Spleen (tissue), 11 donors: ENCODE data around the gene OTUD3. TPM values are rescaled to one million over a fixed set of nuclear protein-coding genes. Genes with fewer than 3 reads are reported as not detected.

Source experiments
- DNase-seq: peaks from one replicate; pipeline ENCODE4 v3.0.0-alpha.2; 2020
- H3K27ac ChIP-seq, 8 donors: fragments of 200-600 bp; sonication (generic) in 7 of 8; 1 replicate in 4 of 8; 2 replicates in 4 of 8; pipeline versions ENCODE4 v1.5.0 to v1.8.0; 2016 to 2021; ENCODE audit warnings: inconsistent platforms in 4 of 8, mild to moderate bottlenecking in 4 of 8, moderate library complexity in 1 of 8
- H3K27me3 ChIP-seq, 7 donors: fragments of 200-600 bp; sonication (generic) in 6 of 7; replicated peaks in 1 of 7; 1 replicate in 4 of 7; 2 replicates in 3 of 7; pipeline versions ENCODE4 v1.5.0 to v1.8.0; 2016 to 2021; ENCODE audit warnings: inconsistent platforms in 3 of 7, mild to moderate bottlenecking in 1 of 7
- H3K36me3 ChIP-seq, 6 donors: fragments of 200-600 bp; sonication (generic) in 5 of 6; 1 replicate in 4 of 6; 2 replicates in 2 of 6; pipeline versions ENCODE4 v1.5.0 to v1.8.0; 2016 to 2021; ENCODE audit warnings: inconsistent platforms in 2 of 6
- H3K4me1 ChIP-seq, 6 donors: fragments of 200-600 bp; sonication (generic) in 5 of 6; 1 replicate in 3 of 6; 2 replicates in 3 of 6; pipeline versions ENCODE4 v1.5.0 to v1.8.0; 2016 to 2021; ENCODE audit warnings: inconsistent platforms in 3 of 6
- H3K4me3 ChIP-seq, 8 donors: fragments of 200-600 bp; sonication (generic) in 7 of 8; 1 replicate in 4 of 8; 2 replicates in 4 of 8; pipeline versions ENCODE4 v1.5.0 to v1.8.0; 2016 to 2021; ENCODE audit warnings: inconsistent platforms in 4 of 8, mild to moderate bottlenecking in 4 of 8, moderate library complexity in 2 of 8
- H3K9me3 ChIP-seq, 8 donors: fragments of 200-600 bp; sonication (generic) in 7 of 8; 1 replicate in 4 of 8; 2 replicates in 4 of 8; pipeline versions ENCODE4 v1.5.0 to v1.8.0; 2016 to 2021; ENCODE audit warnings: inconsistent platforms in 4 of 8
- CTCF ChIP-seq, 11 experiments: fragments of 200-600 bp in 7 of 11; fragments of 450-650 bp in 4 of 11; sonication (generic) in 4 of 11; IDR thresholded peaks in 8 of 11; conservative IDR thresholded peaks in 3 of 11; 1 replicate in 7 of 11; 2 replicates in 4 of 11; pipeline versions ENCODE4 v1.4.0 to v1.8.0; 2016 to 2021; ENCODE audit warnings: antibody characterized with exemption in 11 of 11, inconsistent platforms in 4 of 11, mild to moderate bottlenecking in 1 of 11
- POLR2A ChIP-seq, 3 donors: fragments of 450-650 bp; IDR thresholded peaks; one replicate each; pipeline ENCODE4 v1.5.1; 2017; ENCODE audit warnings: antibody characterized with exemption in 3 of 3, mild to moderate bottlenecking in 1 of 3
- POLR2AphosphoS5 ChIP-seq, 3 donors: sonication (generic); formaldehyde crosslinking; IDR thresholded peaks; one replicate each; pipeline ENCODE4 v1.5.1; 2017; ENCODE audit warnings: antibody characterized with exemption in 3 of 3
- WGBS, 5 donors: extraction: QIAGEN DNeasy Blood & Tissue Kit in 3 of 5; methylation state at CpG; one replicate each; pipeline versions ENCODE4 v1.1.5 to v1.1.7; 2013 to 2018; 5-methylcytosine and 5-hydroxymethylcytosine counted together
- intact Hi-C: fragments of 100-400 bp; cut with DNase I; formaldehyde crosslinking; loops from one replicate; pipeline ENCODE4 v1.15.0; 2023; ENCODE audit warnings: low total_unique reads
- polyA plus RNA-seq, 3 donors: library from polyadenylated mRNA; stranded (reverse); fragments of 200-250 nt; gene quantifications; one replicate each; pipeline ENCODE4 v1.2.1, GENCODE V29; 2013
- total RNA-seq, 7 donors: library from RNA; depleted of rRNA in 3 of 7; stranded (reverse); fragments of >200 nt in 3 of 7; fragmentation: NEBNext Ultra II Directional in 4 of 7; extraction: Animal tissue kit (Norgen Biotek cat#: 25700) in 4 of 7; gene quantifications; one replicate each; pipeline versions ENCODE4 v1.1.0 to v1.2.1, GENCODE V29; 2016 to 2021
- donor health status: healthy with polysubstance abuse.
- donor health status: DM: no; HTN: no; CAD: no; lungs with moderate emphysema.
- donor health status: DM: no; HTN: no; CAD: no.
- donor health status: Bipolar disorder and iron deficiency.
- donor health status: healthy.
- donor health status: DM: no; HTN: no; CAD: no.
- donor health status: DM: yes; HTN: yes; CAD: no.

Gene OTUD3
- total and polyA plus RNA-seq, 10 donors, result 1.5 to 14.0 (median 6.7) TPM

GRCh38 chr1:19859876-19860275, 22.3 kb upstream of the OTUD3 start:
- intact Hi-C loops, result no loop called here
- DNase-seq, result no peak
- Histone ChIP-seq H3K4me1 (no peaks in the 10 kb centered on the region), H3K9me3 (peaks cover 0 to 15% (median 8%) of the 10 kb centered on the region in 8 donors), H3K27me3 (peaks cover 0 to 32% (median 0%) of the 10 kb centered on the region in 7 donors), H3K27ac (no peak overlapping the region), H3K36me3 (no peaks in the 10 kb centered on the region), H3K4me3 (no peak overlapping the region)
- 61 to 88% (median 73%) methylated on average over 2 of the region's 2 CpGs for WGBS, 5 donors
- TF ChIP-seq POLR2AphosphoS5 (IDR thresholded peaks at IDR 0.05) (no peak), POLR2A (IDR thresholded peaks at IDR 0.05) (no peak)

DNA sequence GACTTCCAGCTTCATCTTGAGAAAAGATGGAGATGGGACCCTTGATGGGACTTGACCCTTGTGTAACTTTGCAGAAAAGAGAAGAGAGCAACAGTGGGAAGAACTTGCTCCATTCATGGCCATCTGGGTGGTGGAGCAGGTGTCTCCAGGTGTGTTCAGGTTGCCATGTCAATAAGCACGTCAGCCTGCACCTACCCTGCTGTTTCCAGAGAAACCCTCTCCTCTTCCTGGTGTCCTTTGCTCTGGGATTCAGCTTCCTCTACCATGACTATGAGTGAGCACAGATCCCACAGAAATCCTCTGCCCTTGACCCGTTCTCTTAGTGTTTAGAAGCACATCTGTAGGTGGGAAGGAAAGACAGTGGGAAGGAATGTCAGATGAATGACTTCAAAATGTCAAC, 21.8 kb upstream of the OTUD3 start:
- peaks cover 0 to 32% (median 0%) of the 10 kb centered on the region in 7 donors for H3K27me3 ChIP-seq
- intact Hi-C loops, result no loop called here
- no peaks in the 10 kb centered on the region for H3K36me3 ChIP-seq
- H3K9me3 ChIP-seq, result peaks cover 0 to 18% (median 10%) of the 10 kb centered on the region in 8 donors
- H3K4me3 ChIP-seq, result no peak overlapping the region
- no peak for DNase-seq
- no peak overlapping the region for H3K27ac ChIP-seq
- no peak for TF ChIP-seq POLR2A (IDR thresholded peaks at IDR 0.05)
- no peak for TF ChIP-seq CTCF (IDR thresholded peaks at IDR 0.05 in 8 of 11, conservative IDR thresholded peaks at IDR 0.05 in 3 of 11)
- no peak for TF ChIP-seq POLR2AphosphoS5 (IDR thresholded peaks at IDR 0.05)
- 65 to 86% (median 74%) methylated on average over 2 of the region's 2 CpGs for WGBS, 5 donors
- no peaks in the 10 kb centered on the region for H3K4me1 ChIP-seq

- no peaks in the 10 kb centered on the region for H3K36me3 ChIP-seq
- peaks cover 0 to 22% (median 11%) of the 10 kb centered on the region in 8 donors for H3K9me3 ChIP-seq
- no peak for DNase-seq
- H3K4me3 ChIP-seq, result no peak overlapping the region
- no peaks in the 10 kb centered on the region for H3K4me1 ChIP-seq
- intact Hi-C loops, result no loop called here
- no peak overlapping the region for H3K27ac ChIP-seq
- WGBS, 5 donors, result 67 to 74% (median 72%) methylated on average over 2 of the region's 2 CpGs
- H3K27me3 ChIP-seq, result peaks cover 0 to 35% (median 0%) of the 10 kb centered on the region in 7 donors
- TF ChIP-seq CTCF (IDR thresholded peaks at IDR 0.05 in 8 of 11, conservative IDR thresholded peaks at IDR 0.05 in 3 of 11), result no peak
- TF ChIP-seq POLR2A (IDR thresholded peaks at IDR 0.05), result no peak
- no peak for TF ChIP-seq POLR2AphosphoS5 (IDR thresholded peaks at IDR 0.05)
These were observed 21.2 kb upstream of the OTUD3 start for GRCh38 chr1:19861034-19861433.

DNA sequence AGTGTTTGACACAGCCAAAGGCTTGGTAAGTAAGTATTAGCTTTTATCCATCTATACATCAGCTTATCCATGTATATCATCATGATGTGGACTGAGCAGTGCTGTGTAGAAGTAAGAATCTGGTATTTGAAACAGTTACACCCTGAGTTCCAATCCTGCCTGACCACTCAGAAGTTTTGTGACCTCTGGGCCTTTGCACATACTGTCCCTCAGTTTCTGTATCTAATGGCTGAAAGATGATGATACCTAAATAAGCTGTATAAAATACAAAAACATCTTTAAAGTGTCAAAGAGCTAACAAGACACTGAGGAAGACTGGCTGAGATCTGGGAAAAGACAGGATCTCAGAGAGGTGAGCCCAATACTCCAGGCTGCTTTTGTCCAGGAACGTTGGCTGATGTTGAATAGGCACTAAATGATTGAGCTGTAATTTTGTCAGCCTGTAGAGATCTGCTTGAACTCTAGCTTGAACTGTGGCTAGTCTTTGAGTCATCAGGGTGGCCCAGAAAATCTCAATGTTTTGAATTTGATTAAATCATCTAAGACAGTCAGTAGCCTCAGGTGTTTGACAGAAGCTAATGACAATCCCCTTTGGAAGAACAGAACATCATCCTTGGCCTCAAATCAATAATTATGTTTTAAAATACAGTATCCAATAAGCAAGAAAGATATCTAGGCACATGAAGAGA, 20.2 kb upstream of the OTUD3 start:
- intact Hi-C loops, result no loop called here
- Histone ChIP-seq H3K9me3 (peaks cover 0 to 22% (median 11%) of the 10 kb centered on the region in 8 donors), H3K4me3 (no peak overlapping the region), H3K27ac (no peak overlapping the region), H3K27me3 (peaks cover 0 to 35% (median 0%) of the 10 kb centered on the region in 7 donors), H3K36me3 (no peaks in the 10 kb centered on the region), H3K4me1 (no peaks in the 10 kb centered on the region)
- DNase-seq, result no peak
- 80 to 95% (median 90%) methylated on average over 1 of the region's 1 CpG for WGBS, 5 donors
- no peak for TF ChIP-seq CTCF (IDR thresholded peaks at IDR 0.05 in 8 of 11, conservative IDR thresholded peaks at IDR 0.05 in 3 of 11)
- TF ChIP-seq POLR2AphosphoS5 (IDR thresholded peaks at IDR 0.05), result no peak
